Measurements from ENCODE around the gene VPS26B. TPM values are rescaled to one million over a fixed set of nuclear protein-coding genes. Genes with fewer than 3 reads are reported as not detected.
"Not testable (repeated sequence)": the region's sequence is repeated elsewhere in the genome, so short reads cannot be mapped to it uniquely, and the experiment has no call there.

VPS26B gene
- total RNA-seq, 1 donor from 2014 or later = 37.4 TPM

GRCh38 chr11:134278356-134278755 lies 53.9 kb downstream of the VPS26B start:
- no peak for DNase-seq (ENCODE audit: low spot score)

GRCh38 chr11:134281635-134282034 lies 57.2 kb downstream of the VPS26B start:
- DNase-seq (ENCODE audit: low spot score) = not testable (repeated sequence)

- DNase-seq (ENCODE audit: low spot score) = no peak
These were observed 57.9 kb downstream of the VPS26B start for GRCh38 chr11:134282121-134283045.

GRCh38 chr11:134283461-134284230 lies 59.2 kb downstream of the VPS26B start:
- no peak for DNase-seq (ENCODE audit: low spot score)

GRCh38 chr11:134284349-134284748 lies 59.9 kb downstream of the VPS26B start:
- DNase-seq (ENCODE audit: low spot score) = not testable (repeated sequence)

- no peak for DNase-seq (ENCODE audit: low spot score)
These were observed 63.1 kb downstream of the VPS26B start for GRCh38 chr11:134287561-134287960.

- no peak for DNase-seq (ENCODE audit: low spot score)
These were observed 64.0 kb downstream of the VPS26B start for GRCh38 chr11:134288486-134288885.

- no peak for DNase-seq (ENCODE audit: low spot score)
These were observed 64.7 kb downstream of the VPS26B start for GRCh38 chr11:134289167-134289566.

- no peak for DNase-seq (ENCODE audit: low spot score)
These were observed 65.3 kb downstream of the VPS26B start for GRCh38 chr11:134289789-134290188.

- DNase-seq (ENCODE audit: low spot score) = no peak
These were observed 66.2 kb downstream of the VPS26B start for GRCh38 chr11:134290646-134291045.

GRCh38 chr11:134291196-134291595 lies 66.7 kb downstream of the VPS26B start:
- DNase-seq (ENCODE audit: low spot score) = no peak

GRCh38 chr11:134292661-134293060 lies 68.2 kb downstream of the VPS26B start:
- no peak for DNase-seq (ENCODE audit: low spot score)

- no peak for DNase-seq (ENCODE audit: low spot score)
These were observed 68.9 kb downstream of the VPS26B start for GRCh38 chr11:134293119-134294113.

- no peak for DNase-seq (ENCODE audit: low spot score)
These were observed 70.2 kb downstream of the VPS26B start for GRCh38 chr11:134294664-134295063.

Other genes with a start within 250 kb of the VPS26B start
- 18.9 TPM for gene JAM3, start 155.6 kb upstream of the VPS26B start, total RNA-seq
- gene NCAPD3, start 704 bp upstream of the VPS26B start, total RNA-seq = 15.8 TPM
- gene THYN1, start 28.7 kb downstream of the VPS26B start, total RNA-seq = 45.9 TPM
- gene ACAD8, start 28.9 kb downstream of the VPS26B start, total RNA-seq = 24.5 TPM
- not detected for gene GLB1L3, start 51.7 kb downstream of the VPS26B start, total RNA-seq
- 0.29 TPM for gene GLB1L2, start 107.3 kb downstream of the VPS26B start, total RNA-seq
- 0.32 TPM for gene B3GAT1, start 187.6 kb downstream of the VPS26B start, total RNA-seq